HG03060 (cell line): ENCODE results near the gene BACH2.

Source experiments
- ATAC-seq: cut with Tn5 transposase; IDR thresholded peaks from one replicate; pipeline ENCODE4 v1.9.1; 2021; ENCODE audit warnings: low read depth, moderate number of reproducible peaks; ENCODE audit not compliant: unreplicated experiment

BACH2 gene

GRCh38 chr6:90008908-90009501 lies 287.6 kb downstream of the BACH2 start:
- no peak for ATAC-seq

DNA sequence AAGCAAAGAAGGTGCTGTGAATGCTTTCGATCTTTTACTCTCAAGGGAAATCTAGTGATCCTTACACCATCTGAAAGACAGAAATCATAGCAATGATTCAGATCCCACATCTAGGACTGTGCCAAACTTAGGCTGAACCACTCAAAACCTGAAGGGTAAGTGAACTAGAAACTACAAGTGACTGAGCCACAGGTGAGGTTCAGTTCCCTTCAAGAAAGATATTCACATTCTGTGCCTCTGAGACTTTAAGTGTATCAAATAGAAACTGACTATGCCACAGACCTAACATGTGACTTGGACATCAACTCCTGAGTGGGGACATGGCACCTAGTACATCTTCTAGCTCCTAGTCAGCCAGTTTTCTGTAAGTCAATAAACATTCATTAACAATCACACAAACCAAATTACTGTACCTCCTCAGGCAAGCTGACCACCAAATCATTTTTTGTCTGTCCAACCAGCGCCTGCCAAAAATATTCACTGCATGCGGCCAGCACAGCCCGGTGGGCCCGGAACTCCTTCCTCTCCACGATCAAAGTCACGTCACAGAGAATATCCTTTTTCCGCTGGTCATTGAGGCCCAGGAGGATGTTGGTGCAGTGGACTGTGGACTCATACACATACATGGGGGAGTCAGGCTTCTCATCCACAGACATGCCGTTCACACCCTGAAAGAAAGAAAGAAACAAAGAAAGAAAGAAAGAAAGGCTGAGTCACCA lies 288.3 kb downstream of the BACH2 start:
- ATAC-seq, result no peak

DNA sequence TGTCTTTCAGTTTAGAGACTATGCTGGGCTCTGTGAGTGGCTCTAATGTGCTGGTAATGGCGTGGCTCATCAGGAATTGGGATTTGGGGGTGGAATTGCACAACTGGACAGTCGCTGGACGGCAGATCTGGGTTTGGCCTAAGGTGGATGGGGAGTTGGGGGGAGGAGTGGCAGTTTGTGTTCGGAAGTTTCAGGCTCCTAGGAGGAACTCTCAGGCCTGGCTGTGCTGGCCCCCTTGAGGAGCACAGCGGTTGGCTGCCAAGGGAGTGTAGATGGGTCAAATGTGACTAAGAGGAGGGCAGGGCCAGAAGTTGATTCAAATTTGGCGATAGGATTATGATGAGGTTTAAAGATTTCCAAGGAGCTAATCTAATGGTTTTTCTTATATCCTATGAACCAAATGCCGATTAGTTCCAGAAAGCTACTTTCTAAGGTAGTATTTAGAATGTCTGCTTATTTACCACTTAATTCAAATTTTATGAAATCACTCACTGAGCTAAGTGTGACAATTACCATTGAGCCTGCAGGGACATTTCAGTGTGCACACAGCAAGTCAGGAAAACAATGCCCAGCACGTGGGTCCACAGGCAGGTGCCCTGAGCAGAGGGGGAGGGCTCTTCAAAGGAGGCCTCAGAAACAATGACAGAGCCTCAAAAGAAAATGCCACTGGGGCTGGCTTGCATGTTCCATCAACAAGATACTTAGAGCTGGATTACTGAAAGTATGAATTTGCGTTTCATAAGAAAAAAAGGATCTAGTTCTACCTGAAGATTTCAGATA lies 291.4 kb downstream of the BACH2 start:
- ATAC-seq, result no peak

DNA sequence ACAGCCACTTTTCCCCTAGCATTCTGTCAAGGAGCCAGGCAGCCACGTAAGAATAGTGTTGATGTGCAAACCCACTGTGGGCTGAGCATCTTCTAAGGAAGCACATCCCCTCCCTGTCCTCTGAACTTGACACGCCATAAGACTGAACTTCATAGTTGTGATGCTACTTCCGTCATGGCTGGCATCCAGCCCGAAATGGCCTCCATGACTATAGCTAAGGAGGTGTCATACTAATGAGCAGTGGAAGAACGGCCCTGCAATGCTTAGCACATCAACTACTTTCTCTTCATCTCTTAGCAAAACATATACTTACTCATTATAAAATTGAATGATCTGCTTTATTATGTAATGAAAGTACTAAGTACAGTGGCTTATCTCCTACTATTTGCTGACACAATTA lies 292.1 kb downstream of the BACH2 start:
- ATAC-seq, result no peak

DNA sequence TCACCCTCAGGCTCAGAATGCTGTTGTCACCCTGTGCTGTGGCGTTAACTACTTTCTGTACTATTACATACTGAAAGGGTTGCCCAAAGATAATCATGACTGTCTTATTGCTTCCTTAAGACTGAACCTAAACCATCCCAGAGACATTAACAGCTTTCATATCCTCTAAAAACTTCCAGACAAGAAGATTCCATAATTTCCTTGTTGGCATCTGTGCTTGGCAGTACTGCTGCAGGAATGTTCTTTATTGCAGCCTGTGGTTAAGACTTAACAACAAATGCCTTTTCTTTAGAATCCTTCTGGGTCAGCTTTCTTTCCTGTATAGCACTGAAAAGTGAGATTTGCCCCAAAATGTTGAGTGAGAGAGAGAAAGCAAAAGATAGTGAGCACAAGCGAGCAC lies 292.7 kb downstream of the BACH2 start:
- no peak for ATAC-seq

- no peak for ATAC-seq
Observed at GRCh38 chr6:90003069-90003795, 293.4 kb downstream of the BACH2 start.

- ATAC-seq, result no peak
Observed at GRCh38 chr6:90000864-90001731, 295.5 kb downstream of the BACH2 start.

DNA sequence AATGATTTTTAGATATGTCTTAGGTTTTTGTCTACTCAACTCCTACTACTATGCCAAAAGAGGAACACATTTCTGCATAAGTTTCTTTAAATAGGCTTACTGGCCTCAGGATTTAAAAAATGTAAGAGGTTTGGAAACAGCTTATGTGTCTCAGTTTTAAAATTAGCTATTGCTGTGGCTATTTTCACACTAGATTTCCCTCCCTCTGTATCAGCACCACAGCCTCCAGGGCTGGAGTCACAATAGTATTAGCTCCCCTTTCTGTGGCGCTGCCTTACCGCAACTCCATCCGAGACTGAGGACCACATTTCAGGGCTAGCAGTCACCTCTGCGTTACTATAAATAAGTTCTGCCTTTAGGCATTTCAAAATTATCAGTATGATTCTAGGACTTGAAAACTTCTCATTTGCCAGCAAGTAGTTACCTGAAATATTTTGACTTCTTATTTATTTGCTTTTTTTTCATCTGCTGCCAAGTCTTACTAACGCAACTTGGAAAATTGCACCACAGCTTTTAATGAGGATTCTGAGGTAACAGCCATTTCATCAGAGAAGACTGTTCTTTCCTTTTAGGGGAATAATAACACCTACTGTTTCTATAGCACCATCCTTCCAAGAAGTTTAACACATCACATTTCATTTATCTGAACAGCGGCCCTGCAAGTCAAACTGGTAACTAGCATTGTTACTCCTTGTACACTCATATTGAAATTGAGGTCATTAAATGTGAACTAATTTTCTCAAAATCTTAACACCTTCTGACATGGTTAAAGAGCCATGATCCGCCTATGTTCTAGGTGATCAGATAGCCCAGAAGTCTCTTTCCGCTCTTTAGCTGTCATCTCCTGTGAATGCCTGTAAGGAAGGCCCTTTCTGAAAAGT lies 296.5 kb downstream of the BACH2 start:
- no peak for ATAC-seq

DNA sequence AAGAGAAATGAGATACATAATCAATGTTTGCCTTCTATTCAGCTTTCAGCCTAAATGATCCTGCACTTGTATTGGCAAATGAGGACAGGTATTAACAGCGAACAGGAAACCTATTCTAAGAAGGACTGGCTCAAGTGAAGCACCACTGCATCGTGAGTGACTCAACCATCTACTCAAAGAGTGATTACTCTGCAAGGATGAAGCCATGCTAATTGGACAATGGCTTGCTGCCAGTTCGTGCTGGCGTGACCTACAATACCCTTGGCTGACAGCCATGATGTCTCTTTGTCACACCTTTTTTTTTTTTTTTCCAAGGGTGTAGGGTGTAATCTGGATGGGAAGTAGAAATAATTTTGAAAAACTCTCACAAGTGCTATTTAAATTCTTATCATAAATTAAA lies 297.5 kb downstream of the BACH2 start:
- ATAC-seq, result no peak

DNA sequence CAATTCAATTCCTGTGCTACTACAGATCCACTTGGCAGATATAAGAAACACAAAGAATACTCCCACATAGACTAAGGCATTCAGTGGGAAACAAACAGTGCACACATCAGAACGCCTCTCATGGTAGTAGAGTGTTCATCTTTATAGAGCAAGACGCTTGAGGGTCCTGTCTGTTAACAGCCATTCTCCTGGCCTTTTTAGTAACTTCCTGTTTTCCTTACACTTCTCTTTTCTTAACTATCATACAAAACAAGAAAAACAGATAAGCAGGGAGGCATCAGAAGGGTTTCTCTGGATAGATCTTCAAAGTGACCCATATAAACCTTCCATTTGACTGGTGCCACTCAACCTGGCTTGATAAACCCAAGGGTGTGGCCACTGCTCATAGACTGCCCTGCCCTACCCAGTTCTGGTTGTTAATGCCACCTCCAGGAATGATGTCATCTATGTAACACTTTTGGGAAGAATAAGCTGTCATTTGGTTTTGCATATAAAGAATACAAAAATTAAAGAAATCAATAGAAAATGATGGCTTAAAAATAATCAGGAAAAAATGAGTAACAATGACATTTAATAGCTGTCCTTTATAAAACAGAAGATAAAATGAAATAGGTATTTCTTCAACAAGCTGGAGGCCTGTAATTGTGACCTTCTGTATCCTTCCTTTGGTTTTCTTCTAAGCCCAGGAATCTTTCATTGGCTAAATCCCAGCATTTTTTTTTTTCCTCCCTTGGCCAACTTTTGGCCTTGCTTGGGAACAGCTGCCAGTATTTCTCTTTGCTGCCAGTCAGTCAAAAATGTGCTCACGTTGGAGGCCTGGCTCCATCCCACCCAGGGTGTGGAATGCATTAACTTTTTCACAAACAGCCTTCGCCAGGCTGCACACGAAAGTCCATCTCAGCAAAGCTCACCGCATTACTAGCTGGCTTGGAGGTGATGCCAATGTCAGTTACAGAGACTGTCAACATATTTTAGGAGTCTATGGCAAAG lies 298.9 kb downstream of the BACH2 start:
- ATAC-seq, result no peak

- no peak for ATAC-seq
Observed at GRCh38 chr6:89993411-89993810, 303.2 kb downstream of the BACH2 start.

- no peak for ATAC-seq
Observed at GRCh38 chr6:89992818-89993217, 303.8 kb downstream of the BACH2 start.

DNA sequence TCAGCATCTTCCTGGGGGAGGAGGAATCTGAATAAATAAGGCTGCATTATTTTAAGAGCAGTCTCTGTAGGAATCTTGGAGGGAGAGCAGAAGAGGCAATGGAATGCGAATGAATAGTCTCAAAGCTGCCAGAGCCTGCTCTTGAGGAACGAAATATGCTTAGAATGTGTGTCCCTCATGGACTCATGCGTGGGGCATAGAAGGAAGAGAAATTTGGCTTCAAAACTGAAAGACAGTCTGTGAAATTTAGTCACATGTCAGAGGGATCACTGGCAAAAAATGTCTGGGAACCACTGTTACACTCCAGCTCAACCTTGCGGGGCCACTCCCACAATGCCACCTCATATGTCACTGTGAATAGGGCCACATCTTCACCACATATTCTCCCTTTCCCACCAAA lies 306.9 kb downstream of the BACH2 start:
- ATAC-seq, result no peak

GRCh38 chr6:89987830-89988229 lies 308.8 kb downstream of the BACH2 start:
- no peak for ATAC-seq

DNA sequence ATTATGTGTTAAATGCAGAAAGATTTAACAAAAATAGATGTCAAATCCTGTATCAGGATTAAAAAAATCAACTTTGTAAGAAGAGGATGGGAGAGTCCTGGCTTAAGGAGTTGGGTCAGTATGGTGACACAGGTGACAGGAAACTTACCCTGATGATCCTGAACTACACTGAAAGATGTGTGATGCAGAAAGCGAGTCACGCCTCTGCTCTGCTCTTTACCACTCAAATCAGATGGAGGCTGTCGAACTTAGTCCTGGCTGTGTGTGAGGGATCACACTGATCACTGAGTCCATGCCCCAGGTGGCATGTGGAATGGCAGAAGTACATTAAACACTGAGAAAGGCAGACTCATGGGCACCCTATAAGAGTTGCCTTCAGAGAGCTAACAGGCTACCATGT lies 309.5 kb downstream of the BACH2 start:
- no peak for ATAC-seq

- ATAC-seq, result no peak
Observed at GRCh38 chr6:89986650-89987074, 310.0 kb downstream of the BACH2 start.

GRCh38 chr6:89985751-89986493 lies 310.7 kb downstream of the BACH2 start:
- ATAC-seq, result no peak
